GM12878 (cell line): ENCODE data around the gene ABCB4. TPM values are rescaled to one million over a fixed set of nuclear protein-coding genes. Genes with fewer than 3 reads are reported as not detected.
A peak's percentile ranks its signal among the peaks of the same experiment; 100 is the strongest.

Experiments
- CHD2 ChIP-seq: IDR thresholded peaks from 2 replicates; pipeline ENCODE4 v1.6.1; 2011; ENCODE audit warnings: low read depth, low read length, improper control_type of control experiment, borderline replicate concordance
- MAX ChIP-seq: IDR thresholded peaks from 2 replicates; pipeline ENCODE4 v1.6.1; 2012; ENCODE audit warnings: low read depth, low read length, improper control_type of control experiment
- MEF2B ChIP-seq: fragments of 450-650 bp; IDR thresholded peaks from 2 replicates; pipeline ENCODE4 v1.6.1; 2018; ENCODE audit warnings: mild to moderate bottlenecking, moderate library complexity; ENCODE audit not compliant: partially characterized antibody, poor library complexity, severe bottlenecking
- MXI1 ChIP-seq: fragments of 150-350 bp; IDR thresholded peaks from 2 replicates; pipeline ENCODE4 v1.6.1; 2011; ENCODE audit warnings: low read depth, mild to moderate bottlenecking, inconsistent platforms, low read length, improper control_type of control experiment
- NR2C1 ChIP-seq: fragments of 450-650 bp; IDR thresholded peaks from 2 replicates; pipeline ENCODE4 v1.6.1; 2017; ENCODE audit warnings: antibody characterized with exemption, mild to moderate bottlenecking, moderate library complexity
- PML ChIP-seq: IDR thresholded peaks from 2 replicates; pipeline ENCODE4 v1.6.1; 2012; ENCODE audit warnings: low read length, inconsistent platforms
- RAD51 ChIP-seq: fragments of 450-650 bp; IDR thresholded peaks from 2 replicates; pipeline ENCODE4 v1.6.1; 2016; ENCODE audit warnings: moderate library complexity, mild to moderate bottlenecking, inconsistent platforms
- SPI1 ChIP-seq: IDR thresholded peaks from 2 replicates; pipeline ENCODE4 v1.6.1; 2011; ENCODE audit warnings: low read depth, mild to moderate bottlenecking, low read length, moderate library complexity, borderline replicate concordance; ENCODE audit not compliant: insufficient read depth
- ZBED1 ChIP-seq: IDR thresholded peaks from 2 replicates; pipeline ENCODE4 v1.6.1; 2016; ENCODE audit warnings: borderline replicate concordance
- ZNF24 ChIP-seq: fragments of 450-650 bp; IDR thresholded peaks from 2 replicates; pipeline ENCODE4 v1.6.1; 2017; ENCODE audit warnings: antibody characterized with exemption, mild to moderate bottlenecking
- ZNF687 ChIP-seq: fragments of 450-650 bp; IDR thresholded peaks from 2 replicates; pipeline ENCODE4 v1.6.1; 2017; ENCODE audit warnings: mild to moderate bottlenecking, moderate library complexity
- polyA plus RNA-seq, 11 experiments: library from polyadenylated mRNA; depleted of rRNA in 4 of 11; unstranded in 6 of 11; stranded (reverse) in 5 of 11; fragments of >200 nt; fragmentation: Nextera tagmentation in 4 of 11; fragmentation: Illumina TruSeq in 1 of 11; extraction: Ambion mirVana in 4 of 11; extraction: Trizol in 1 of 11; gene quantifications; 1 replicate in 1 of 11; 2 replicates in 10 of 11; pipeline versions ENCODE4 v1.2.1 to v1.2.3, GENCODE V29; 2011 to 2016; ENCODE audit warnings: inconsistent platforms in 2 of 11, missing spikeins in 2 of 11, low read depth in 1 of 11
- total RNA-seq, 4 experiments: library from RNA; depleted of rRNA in 3 of 4; stranded (reverse); fragments of >200 nt in 3 of 4; fragmentation: Illumina TruSeq in 1 of 4; extraction: Trizol in 1 of 4; gene quantifications; 2 replicates each; pipeline versions ENCODE4 v1.2.1 to v1.2.3, GENCODE V29; 2013 to 2021

ABCB4 gene
- total and polyA plus RNA-seq, 10 of the 15 experiments (the other 5 are each of a cell fraction or from before 2014, with no cell fraction given), result 1.9 to 8.3 (median 4.4) TPM

- TF ChIP-seq SPI1 (peak; percentile 74), CHD2 (peak; percentile 88; the same call in 1 of the 2 replicates), NR2C1 (no peak), ZBED1 (peak; percentile 95), RAD51 (peak; percentile 33; the same call in 1 of the 2 replicates), MXI1 (peak; percentile 68; the same call in 1 of the 2 replicates), ZNF24 (no peak; the same call in 1 of the 2 replicates), MAX (no peak), ZNF687 (no peak), PML (peak; percentile 64), MEF2B (peak; percentile 97)
These were observed 734 bp downstream of the ABCB4 start (continued) for GRCh38 chr7:87474533-87475358.
